Nephron (organoid): ENCODE data around the gene MED27.

Experiments
- H3K27ac Mint-ChIP-seq, 3 experiments: 2 replicates each; pipeline ENCODE4 v1.8.0; 2020; ENCODE audit warnings: mixed read lengths in 3 of 3, mild to moderate bottlenecking in 2 of 3, moderate library complexity in 1 of 3
- H3K27me3 Mint-ChIP-seq: 2 replicates; pipeline ENCODE4 v1.8.0; 2021; ENCODE audit warnings: low read depth, mild to moderate bottlenecking, moderate library complexity, mixed read lengths
- H3K36me3 Mint-ChIP-seq: 2 replicates; pipeline ENCODE4 v1.8.0; 2020; ENCODE audit warnings: low read depth, mixed read lengths
- H3K4me1 Mint-ChIP-seq: 2 replicates; pipeline ENCODE4 v1.8.0; 2020; ENCODE audit warnings: mixed read lengths
- H3K4me3 Mint-ChIP-seq, 3 experiments: 2 replicates each; pipeline ENCODE4 v1.8.0; 2020; ENCODE audit warnings: mild to moderate bottlenecking in 3 of 3, mixed read lengths in 3 of 3, moderate library complexity in 2 of 3
- H3K9me3 Mint-ChIP-seq: 2 replicates; pipeline ENCODE4 v1.8.0; 2020; ENCODE audit warnings: mixed read lengths
- TF ChIP-seq, protein P1 (sequence below), 3 experiments: fragments of 200-600 bp; sonication (generic); IDR thresholded peaks; one replicate each; pipeline ENCODE4 v1.5.0; 2021; ENCODE audit warnings: antibody characterized with exemption in 3 of 3; ENCODE audit not compliant: unreplicated experiment in 3 of 3

Gene MED27

DNA sequence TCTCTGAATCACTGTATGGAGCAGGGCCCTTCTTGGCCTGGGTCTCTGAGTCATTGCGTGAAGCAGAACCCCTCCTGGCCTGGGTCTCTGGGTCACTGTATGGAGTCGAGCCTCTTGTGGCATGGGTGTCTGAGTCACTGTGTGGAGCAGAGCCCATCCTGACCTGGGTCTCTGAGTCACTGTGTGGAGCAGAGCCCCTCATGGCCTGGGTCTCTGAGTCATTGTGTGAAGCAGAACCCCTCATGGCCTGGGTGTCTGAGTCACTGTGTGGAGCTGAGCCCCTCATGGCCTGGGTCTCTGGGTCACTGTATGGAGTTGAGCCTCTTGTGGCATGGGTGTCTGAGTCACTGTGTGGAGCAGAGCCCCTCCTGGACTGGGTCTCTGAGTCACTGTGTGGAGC, 245.8 kb downstream of the MED27 start:
- peaks cover 33% of the 10 kb centered on the region for H3K27me3 Mint-ChIP-seq
- peaks cover 3% of the 10 kb centered on the region for H3K9me3 Mint-ChIP-seq
- TF ChIP-seq, protein P1, sequence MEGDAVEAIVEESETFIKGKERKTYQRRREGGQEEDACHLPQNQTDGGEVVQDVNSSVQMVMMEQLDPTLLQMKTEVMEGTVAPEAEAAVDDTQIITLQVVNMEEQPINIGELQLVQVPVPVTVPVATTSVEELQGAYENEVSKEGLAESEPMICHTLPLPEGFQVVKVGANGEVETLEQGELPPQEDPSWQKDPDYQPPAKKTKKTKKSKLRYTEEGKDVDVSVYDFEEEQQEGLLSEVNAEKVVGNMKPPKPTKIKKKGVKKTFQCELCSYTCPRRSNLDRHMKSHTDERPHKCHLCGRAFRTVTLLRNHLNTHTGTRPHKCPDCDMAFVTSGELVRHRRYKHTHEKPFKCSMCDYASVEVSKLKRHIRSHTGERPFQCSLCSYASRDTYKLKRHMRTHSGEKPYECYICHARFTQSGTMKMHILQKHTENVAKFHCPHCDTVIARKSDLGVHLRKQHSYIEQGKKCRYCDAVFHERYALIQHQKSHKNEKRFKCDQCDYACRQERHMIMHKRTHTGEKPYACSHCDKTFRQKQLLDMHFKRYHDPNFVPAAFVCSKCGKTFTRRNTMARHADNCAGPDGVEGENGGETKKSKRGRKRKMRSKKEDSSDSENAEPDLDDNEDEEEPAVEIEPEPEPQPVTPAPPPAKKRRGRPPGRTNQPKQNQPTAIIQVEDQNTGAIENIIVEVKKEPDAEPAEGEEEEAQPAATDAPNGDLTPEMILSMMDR (IDR thresholded peaks at IDR 0.05; ENCODE audit: unreplicated experiment in 3 of 3): no peak
- peaks cover 18% of the 10 kb centered on the region for H3K4me1 Mint-ChIP-seq
- H3K27ac Mint-ChIP-seq: no peak overlapping the region
- no peak overlapping the region for H3K4me3 Mint-ChIP-seq
- H3K36me3 Mint-ChIP-seq: no peaks in the 10 kb centered on the region

DNA sequence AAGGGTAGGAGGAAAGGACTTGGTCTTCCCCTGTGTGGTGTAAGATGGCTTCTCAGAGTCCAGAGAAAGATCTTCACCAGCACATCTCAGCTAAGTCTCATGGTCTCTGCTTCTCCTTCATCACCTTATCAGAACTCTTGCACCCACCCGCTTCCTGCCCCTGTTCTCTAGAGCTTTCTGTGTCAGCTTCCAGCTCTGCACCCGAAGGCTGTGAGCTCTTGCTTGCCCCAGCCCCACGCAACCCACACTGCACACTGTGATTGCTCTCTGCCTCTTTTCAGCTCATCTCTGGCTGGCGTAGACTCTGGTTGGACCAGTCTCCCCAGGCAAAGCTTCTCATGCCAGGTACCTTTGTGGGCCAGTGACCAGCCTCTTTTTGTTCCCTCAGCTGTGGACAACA, 246.6 kb downstream of the MED27 start:
- H3K36me3 Mint-ChIP-seq: no peaks in the 10 kb centered on the region
- peaks cover 3% of the 10 kb centered on the region for H3K9me3 Mint-ChIP-seq
- H3K27me3 Mint-ChIP-seq: peaks cover 31% of the 10 kb centered on the region
- TF ChIP-seq, protein P1 (IDR thresholded peaks at IDR 0.05; ENCODE audit: unreplicated experiment in 3 of 3): no peak
- no peak overlapping the region for H3K4me3 Mint-ChIP-seq
- peak overlapping the region in 1 of 3 experiments; percentile 2 for H3K27ac Mint-ChIP-seq
- H3K4me1 Mint-ChIP-seq: peaks cover 18% of the 10 kb centered on the region

DNA sequence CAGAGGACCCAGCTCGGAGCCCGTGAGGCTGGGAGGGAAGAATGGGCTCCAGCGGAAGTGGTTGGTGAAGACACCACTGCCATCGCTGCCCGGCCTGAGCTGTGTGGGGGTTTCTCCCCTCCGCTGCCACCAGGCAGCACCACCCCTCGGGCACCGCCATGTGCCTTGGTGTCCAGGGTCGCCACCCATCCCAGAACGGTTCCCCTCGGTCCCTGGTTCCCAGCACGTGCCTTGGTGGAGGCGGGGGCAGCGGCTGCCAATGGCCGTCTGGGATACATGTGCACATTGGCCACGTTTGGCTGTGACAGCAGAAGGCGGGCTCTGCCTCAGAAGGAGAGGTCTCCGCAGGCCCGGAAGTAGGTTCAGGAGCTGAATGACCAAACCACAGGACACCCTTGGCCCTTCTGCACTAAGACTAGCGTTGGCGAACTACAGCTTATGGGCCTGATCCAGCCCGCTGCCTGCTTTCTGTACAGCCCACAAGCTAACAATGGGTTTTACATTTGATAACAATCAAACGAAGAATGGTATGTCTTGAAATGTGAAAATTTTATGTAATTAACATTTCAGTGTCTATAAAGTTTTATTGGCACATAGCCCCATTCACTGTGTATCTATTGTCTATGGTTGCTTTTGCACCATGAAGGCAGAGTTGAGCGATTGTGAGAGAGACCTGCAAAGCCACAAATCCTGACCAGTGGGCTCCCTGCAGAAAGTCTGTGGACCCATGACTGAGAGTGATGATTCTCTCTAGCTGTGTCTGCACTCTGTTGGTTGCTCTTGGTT, 248.1 kb downstream of the MED27 start:
- H3K4me3 Mint-ChIP-seq: no peak overlapping the region
- no peaks in the 10 kb centered on the region for H3K36me3 Mint-ChIP-seq
- H3K27me3 Mint-ChIP-seq: peaks cover 30% of the 10 kb centered on the region
- peaks cover 18% of the 10 kb centered on the region for H3K4me1 Mint-ChIP-seq
- H3K27ac Mint-ChIP-seq: no peak overlapping the region
- TF ChIP-seq, protein P1 (IDR thresholded peaks at IDR 0.05; ENCODE audit: unreplicated experiment in 3 of 3): no peak
- peaks cover 3% of the 10 kb centered on the region for H3K9me3 Mint-ChIP-seq

DNA sequence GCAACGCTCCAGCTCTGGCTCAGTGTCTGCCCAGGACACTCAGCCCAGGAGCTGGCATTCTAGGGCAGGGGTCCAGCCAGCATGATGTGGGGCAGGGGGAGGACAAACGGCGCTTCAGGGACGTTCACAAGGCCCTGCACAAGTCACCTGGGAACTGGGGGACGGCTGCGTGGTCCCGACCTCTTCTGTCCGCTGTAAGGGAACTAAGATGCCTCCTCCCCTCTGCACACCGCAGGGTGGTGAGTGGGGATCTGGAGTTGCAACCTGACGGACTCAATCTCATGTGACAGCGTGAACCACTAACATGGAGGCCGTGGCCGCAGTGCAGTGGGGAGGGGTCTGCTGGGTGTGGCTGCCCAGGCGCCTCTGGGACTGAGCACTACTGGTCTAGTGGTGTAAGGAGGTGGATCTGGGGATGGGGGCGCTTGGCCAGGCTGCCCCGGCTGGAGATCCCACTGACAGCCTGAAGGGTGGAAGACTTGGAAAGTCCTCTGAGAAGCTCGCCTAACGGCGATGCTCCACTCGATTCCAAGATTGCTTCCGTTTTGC, 251.8 kb downstream of the MED27 start:
- Mint-ChIP-seq H3K4me1 (peaks cover 4% of the 10 kb centered on the region), H3K27me3 (peaks cover 36% of the 10 kb centered on the region), H3K9me3 (no peaks in the 10 kb centered on the region), H3K36me3 (no peaks in the 10 kb centered on the region), H3K4me3 (no peak overlapping the region), H3K27ac (no peak overlapping the region)
- TF ChIP-seq, protein P1 (IDR thresholded peaks at IDR 0.05; ENCODE audit: unreplicated experiment in 3 of 3): no peak

DNA sequence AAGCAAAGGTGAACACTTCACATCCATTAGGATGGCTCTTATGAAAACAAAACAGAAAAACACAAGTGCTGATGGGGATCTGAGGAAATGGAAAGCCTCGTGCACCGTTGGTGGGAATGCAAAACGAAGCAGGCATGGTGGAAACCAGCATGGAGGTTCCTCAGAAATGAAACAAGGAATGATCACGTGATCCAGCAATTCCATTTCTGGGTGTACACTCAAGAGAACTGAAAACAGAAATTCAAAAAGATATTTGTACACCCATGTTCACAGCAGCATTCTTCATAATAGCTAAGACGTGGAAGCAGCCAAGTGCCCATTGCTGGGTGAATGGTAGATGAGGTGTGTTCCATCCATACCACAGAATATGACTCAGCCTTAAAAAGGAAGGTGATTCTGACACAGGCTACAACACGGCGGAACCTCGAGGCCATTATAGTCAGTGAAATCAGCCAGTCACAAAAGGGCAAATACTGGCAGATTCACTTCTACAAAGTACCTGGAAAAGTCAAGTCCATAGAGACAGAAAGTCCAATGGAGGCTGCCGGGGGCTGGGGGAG, 252.6 kb downstream of the MED27 start:
- TF ChIP-seq, protein P1 (IDR thresholded peaks at IDR 0.05; ENCODE audit: unreplicated experiment in 3 of 3): no peak
- Mint-ChIP-seq H3K36me3 (no peaks in the 10 kb centered on the region), H3K4me3 (no peak overlapping the region), H3K27ac (no peak overlapping the region), H3K4me1 (peaks cover 4% of the 10 kb centered on the region), H3K9me3 (no peaks in the 10 kb centered on the region), H3K27me3 (peaks cover 42% of the 10 kb centered on the region)
